ENCODE data around the gene MXD4. TPM values are rescaled to one million over a fixed set of nuclear protein-coding genes. Genes with fewer than 3 reads are reported as not detected.
A peak's percentile ranks its signal among the peaks of the same experiment; 100 is the strongest.

MXD4 gene
- total RNA-seq, 1 donor from 2014 or later = 80.3 TPM

DNA sequence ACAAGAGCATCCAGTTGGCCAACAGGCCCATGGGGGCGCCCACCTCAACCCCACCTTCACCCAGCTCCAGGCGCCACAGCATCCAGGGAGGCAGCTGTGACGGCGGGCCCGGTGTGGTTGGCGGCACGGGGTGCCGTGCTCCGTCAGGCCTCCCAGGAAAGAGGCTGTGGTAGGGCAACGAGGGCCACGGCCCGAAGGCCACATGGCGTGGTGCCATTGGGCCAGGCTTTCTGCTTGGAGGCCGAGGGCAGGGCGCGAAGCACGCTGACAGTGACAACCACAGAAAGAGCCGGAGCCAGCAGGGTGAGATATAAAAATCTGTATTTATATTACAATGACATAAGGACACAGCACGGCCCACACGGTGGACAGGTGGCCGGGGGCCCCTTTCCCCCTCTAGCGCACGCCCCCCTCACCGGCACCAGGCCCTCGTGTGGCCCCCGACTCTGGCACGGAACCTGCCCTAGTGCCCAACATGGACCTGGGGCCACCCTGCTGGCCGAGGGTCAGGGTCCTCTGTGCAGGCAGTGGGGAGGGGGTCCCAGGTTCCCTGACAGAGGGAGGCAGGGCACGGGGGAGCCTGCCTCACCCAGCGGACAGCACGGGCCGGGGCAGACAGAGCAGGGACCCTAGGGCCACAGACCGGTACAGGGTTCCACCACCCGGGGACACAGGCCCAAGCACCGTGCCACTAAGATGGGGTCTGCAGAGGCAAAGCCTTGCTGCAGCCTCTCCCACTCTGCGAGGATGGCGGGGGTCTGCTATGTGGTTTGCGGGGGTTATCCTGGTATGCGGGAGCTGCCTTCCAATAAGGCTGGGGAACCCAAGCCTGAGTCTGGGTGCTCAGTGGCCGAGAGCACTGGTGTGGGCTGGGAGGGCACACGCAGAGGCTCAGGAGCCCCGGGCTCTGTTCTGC lies 14.5 kb downstream of the MXD4 start:
- Mint-ChIP-seq H3K9me3 (ENCODE audit: low read depth) (no peaks in the 10 kb centered on the region), H3K27me3 (ENCODE audit: low read depth) (no peaks in the 10 kb centered on the region), H3K36me3 (ENCODE audit: low read depth) (peaks cover 7% of the 10 kb centered on the region), H3K4me3 (ENCODE audit: unreplicated experiment) (no peak overlapping the region), H3K4me1 (ENCODE audit: low read depth) (peaks cover 26% of the 10 kb centered on the region), H3K27ac (ENCODE audit: unreplicated experiment) (no peak overlapping the region)
- peak; percentile 92 for DNase-seq (ENCODE audit: low spot score)
- TF ChIP-seq, protein P1, sequence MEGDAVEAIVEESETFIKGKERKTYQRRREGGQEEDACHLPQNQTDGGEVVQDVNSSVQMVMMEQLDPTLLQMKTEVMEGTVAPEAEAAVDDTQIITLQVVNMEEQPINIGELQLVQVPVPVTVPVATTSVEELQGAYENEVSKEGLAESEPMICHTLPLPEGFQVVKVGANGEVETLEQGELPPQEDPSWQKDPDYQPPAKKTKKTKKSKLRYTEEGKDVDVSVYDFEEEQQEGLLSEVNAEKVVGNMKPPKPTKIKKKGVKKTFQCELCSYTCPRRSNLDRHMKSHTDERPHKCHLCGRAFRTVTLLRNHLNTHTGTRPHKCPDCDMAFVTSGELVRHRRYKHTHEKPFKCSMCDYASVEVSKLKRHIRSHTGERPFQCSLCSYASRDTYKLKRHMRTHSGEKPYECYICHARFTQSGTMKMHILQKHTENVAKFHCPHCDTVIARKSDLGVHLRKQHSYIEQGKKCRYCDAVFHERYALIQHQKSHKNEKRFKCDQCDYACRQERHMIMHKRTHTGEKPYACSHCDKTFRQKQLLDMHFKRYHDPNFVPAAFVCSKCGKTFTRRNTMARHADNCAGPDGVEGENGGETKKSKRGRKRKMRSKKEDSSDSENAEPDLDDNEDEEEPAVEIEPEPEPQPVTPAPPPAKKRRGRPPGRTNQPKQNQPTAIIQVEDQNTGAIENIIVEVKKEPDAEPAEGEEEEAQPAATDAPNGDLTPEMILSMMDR (IDR thresholded peaks at IDR 0.05) = no peak

DNA sequence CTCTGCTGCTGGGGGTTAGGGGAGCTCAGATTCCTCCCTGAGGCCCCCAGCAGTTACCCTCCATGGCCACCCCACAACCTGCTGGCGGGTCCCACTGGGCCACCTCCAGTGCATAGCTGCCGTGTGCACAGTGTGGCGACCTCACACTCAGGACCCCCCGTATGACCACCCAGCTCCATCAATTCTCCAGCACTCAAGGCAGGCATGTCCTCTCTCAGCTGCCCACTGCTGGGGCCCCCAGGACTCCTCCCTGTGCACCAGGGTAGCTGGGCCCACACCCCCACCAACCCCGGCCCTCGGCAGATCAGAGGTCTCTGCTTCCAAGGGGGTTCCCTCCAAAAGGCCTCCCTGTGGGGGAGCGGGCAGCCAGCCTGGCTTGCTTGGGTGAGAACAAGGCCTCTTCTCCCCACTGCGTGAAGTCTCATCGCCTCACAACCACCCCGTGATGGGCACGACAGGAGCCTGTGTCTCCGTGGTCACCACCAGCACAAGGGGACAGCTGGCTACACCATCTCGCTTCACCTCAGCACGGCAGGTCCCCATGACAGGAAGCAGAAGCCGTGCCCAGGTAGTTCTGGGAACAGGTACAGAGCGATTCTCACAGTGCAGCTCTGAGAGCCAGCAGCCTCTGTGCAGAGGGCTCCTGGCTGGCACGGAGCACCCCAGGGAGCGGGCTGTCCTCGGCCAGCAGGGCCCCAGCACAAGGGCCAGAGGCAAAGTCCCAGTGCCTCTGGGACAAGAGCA lies 15.4 kb downstream of the MXD4 start:
- H3K4me1 Mint-ChIP-seq (ENCODE audit: low read depth) = peaks cover 28% of the 10 kb centered on the region
- no peak overlapping the region for H3K27ac Mint-ChIP-seq (ENCODE audit: unreplicated experiment)
- no peak overlapping the region for H3K4me3 Mint-ChIP-seq (ENCODE audit: unreplicated experiment)
- H3K36me3 Mint-ChIP-seq (ENCODE audit: low read depth) = peaks cover 6% of the 10 kb centered on the region
- TF ChIP-seq, protein P1 (IDR thresholded peaks at IDR 0.05) = no peak
- DNase-seq (ENCODE audit: low spot score) = peak; percentile 92
- no peaks in the 10 kb centered on the region for H3K27me3 Mint-ChIP-seq (ENCODE audit: low read depth)
- H3K9me3 Mint-ChIP-seq (ENCODE audit: low read depth) = no peaks in the 10 kb centered on the region

DNA sequence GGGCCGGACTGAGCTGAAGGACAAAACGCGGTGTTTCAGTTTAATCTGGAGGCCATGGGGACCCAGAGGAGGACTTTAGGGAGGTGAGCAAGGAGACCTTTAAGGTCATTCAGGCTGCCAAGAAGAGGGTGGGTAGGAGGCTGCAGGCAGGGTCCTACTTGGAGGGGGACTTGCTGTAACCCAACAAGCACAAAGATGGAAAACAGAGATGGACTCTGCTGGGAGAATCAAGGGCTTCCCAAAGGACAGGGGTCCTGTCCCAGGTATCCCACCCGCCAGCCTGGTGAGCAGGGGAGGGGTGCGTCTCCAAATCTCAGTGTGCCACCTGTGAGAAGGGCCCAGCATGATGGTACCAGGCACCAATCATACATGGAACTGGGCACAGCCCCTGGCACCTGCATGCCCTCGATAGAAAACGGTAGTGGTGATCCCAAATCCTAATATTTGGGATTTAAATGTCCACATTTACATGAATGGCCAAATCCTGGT lies 16.1 kb downstream of the MXD4 start:
- no peak for DNase-seq (ENCODE audit: low spot score)
- TF ChIP-seq, protein P1 (IDR thresholded peaks at IDR 0.05) = no peak
- Mint-ChIP-seq H3K4me1 (ENCODE audit: low read depth) (peaks cover 34% of the 10 kb centered on the region), H3K36me3 (ENCODE audit: low read depth) (peaks cover 6% of the 10 kb centered on the region), H3K27ac (ENCODE audit: unreplicated experiment) (peak overlapping the region; percentile 76), H3K9me3 (ENCODE audit: low read depth) (no peaks in the 10 kb centered on the region), H3K4me3 (ENCODE audit: unreplicated experiment) (no peak overlapping the region), H3K27me3 (ENCODE audit: low read depth) (no peaks in the 10 kb centered on the region)

DNA sequence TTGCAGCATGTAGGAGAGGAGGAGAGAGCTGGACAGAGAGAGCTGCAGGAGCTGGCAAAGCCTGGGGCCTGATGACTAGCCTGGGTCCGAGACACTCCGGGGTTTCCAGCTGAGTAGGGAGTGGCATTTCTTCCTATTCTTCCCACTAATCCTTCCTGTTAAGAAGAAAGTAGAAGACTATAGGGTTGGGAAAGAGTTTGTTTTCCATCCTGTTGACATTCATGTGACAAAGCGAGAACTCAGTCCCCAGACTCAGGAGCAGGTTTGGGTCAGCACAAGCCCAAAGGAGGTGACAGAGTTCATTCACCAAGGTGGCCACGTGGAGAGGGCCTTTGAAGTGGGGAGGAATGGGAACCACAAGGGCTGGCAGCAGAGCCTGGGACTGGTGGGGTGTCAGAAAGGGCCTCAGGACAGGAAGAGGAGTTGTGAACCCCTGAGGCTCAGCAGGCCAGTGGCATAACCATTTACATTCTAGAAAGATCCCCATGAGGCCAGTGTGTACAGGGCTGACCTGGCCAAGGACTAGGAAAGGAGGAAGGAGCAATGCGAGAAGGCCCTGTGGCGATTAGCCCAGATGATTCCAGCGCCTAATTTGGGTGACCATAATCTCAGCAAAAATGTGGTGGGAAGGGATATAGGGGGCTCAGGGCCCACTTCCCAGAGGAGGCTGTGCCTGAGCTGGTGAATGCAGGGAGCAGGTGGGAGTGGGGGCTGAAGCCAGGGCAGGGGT lies 16.7 kb downstream of the MXD4 start:
- TF ChIP-seq, protein P1 (IDR thresholded peaks at IDR 0.05) = no peak
- Mint-ChIP-seq H3K9me3 (ENCODE audit: low read depth) (no peaks in the 10 kb centered on the region), H3K4me3 (ENCODE audit: unreplicated experiment) (no peak overlapping the region), H3K27me3 (ENCODE audit: low read depth) (no peaks in the 10 kb centered on the region), H3K36me3 (ENCODE audit: low read depth) (peaks cover 6% of the 10 kb centered on the region), H3K4me1 (ENCODE audit: low read depth) (peaks cover 40% of the 10 kb centered on the region), H3K27ac (ENCODE audit: unreplicated experiment) (peak overlapping the region; percentile 76)
- no peak for DNase-seq (ENCODE audit: low spot score)

Measured in chondrocyte (in vitro differentiated cells).